H9 (cell line): ENCODE data around the gene PRKAR2A. TPM values are rescaled to one million over a fixed set of nuclear protein-coding genes. Genes with fewer than 3 reads are reported as not detected.

ENCODE experiments used
- DNase-seq: peaks from one replicate; pipeline ENCODE4 v3.0.0-alpha.2; 2017
- H2AFZ ChIP-seq: one replicate; pipeline ENCODE4 v1.6.1; 2013; ENCODE audit warnings: mild to moderate bottlenecking, low read length, control low read depth, moderate library complexity
- H2AK5ac ChIP-seq: 2 replicates; pipeline ENCODE4 v1.6.1; 2013; ENCODE audit warnings: low read length, control low read depth, mixed read lengths; ENCODE audit not compliant: insufficient read length
- H2BK120ac ChIP-seq: one replicate; pipeline ENCODE4 v1.6.1; 2013; ENCODE audit warnings: low read depth, mild to moderate bottlenecking, low read length, control low read depth, inconsistent platforms; ENCODE audit not compliant: poor library complexity, severe bottlenecking
- H2BK12ac ChIP-seq: 2 replicates; pipeline ENCODE4 v1.6.1; 2013; ENCODE audit warnings: low read length, control low read depth, mixed read lengths, low read depth; ENCODE audit not compliant: insufficient read length
- H2BK15ac ChIP-seq: 2 replicates; pipeline ENCODE4 v1.6.1; 2013; ENCODE audit warnings: low read depth, low read length, control low read depth
- H2BK20ac ChIP-seq: one replicate; pipeline ENCODE4 v1.6.1; 2013; ENCODE audit warnings: low read depth, mild to moderate bottlenecking, low read length, control low read depth, inconsistent platforms; ENCODE audit not compliant: poor library complexity, severe bottlenecking
- H2BK5ac ChIP-seq: 2 replicates; pipeline ENCODE4 v1.6.1; 2013; ENCODE audit warnings: low read length, control low read depth, mixed read lengths; ENCODE audit not compliant: insufficient read length
- H3K14ac ChIP-seq: 2 replicates; pipeline ENCODE4 v1.6.1; 2013; ENCODE audit warnings: low read length, control low read depth; ENCODE audit not compliant: insufficient read depth
- H3K18ac ChIP-seq: 2 replicates; pipeline ENCODE4 v1.6.1; 2013; ENCODE audit warnings: low read depth, mild to moderate bottlenecking, mixed read lengths, low read length, control low read depth; ENCODE audit not compliant: insufficient read length
- H3K23ac ChIP-seq: 2 replicates; pipeline ENCODE4 v1.6.1; 2013; ENCODE audit warnings: low read length, control low read depth, mixed read lengths, low read depth; ENCODE audit not compliant: insufficient read length
- H3K23me2 ChIP-seq: 2 replicates; pipeline ENCODE4 v1.6.1; 2013; ENCODE audit warnings: low read depth, mild to moderate bottlenecking, mixed read lengths, low read length, control low read depth; ENCODE audit not compliant: insufficient read length, poor library complexity, severe bottlenecking
- H3K27ac ChIP-seq: 2 replicates; pipeline ENCODE4 v1.5.1; 2013; ENCODE audit warnings: low read length, control low read depth, mixed read lengths, low read depth; ENCODE audit not compliant: insufficient read length
- H3K27me3 ChIP-seq: 2 replicates; pipeline ENCODE4 v1.6.1; 2013; ENCODE audit warnings: low read length, control low read depth, inconsistent platforms; ENCODE audit not compliant: insufficient read depth
- H3K4ac ChIP-seq: 2 replicates; pipeline ENCODE4 v1.6.1; 2013; ENCODE audit warnings: low read depth, mild to moderate bottlenecking, control low read depth, inconsistent platforms, low read length, moderate library complexity
- H3K4me1 ChIP-seq: 2 replicates; pipeline ENCODE4 v1.6.1; 2013; ENCODE audit warnings: low read length, control low read depth, inconsistent platforms; ENCODE audit not compliant: insufficient read depth
- H3K4me2 ChIP-seq: 2 replicates; pipeline ENCODE4 v1.6.1; 2013; ENCODE audit warnings: low read length, control low read depth, mixed read lengths; ENCODE audit not compliant: insufficient read length, insufficient read depth
- H3K56ac ChIP-seq: 2 replicates; pipeline ENCODE4 v1.6.1; 2013; ENCODE audit warnings: low read depth, mild to moderate bottlenecking, mixed read lengths, low read length, control low read depth; ENCODE audit not compliant: insufficient read length
- H3K79me1 ChIP-seq: 2 replicates; pipeline ENCODE4 v1.6.1; 2013; ENCODE audit warnings: low read depth, mild to moderate bottlenecking, moderate library complexity, low read length, control low read depth, inconsistent platforms; ENCODE audit not compliant: insufficient read depth, poor library complexity, severe bottlenecking
- H3K79me2 ChIP-seq: 2 replicates; pipeline ENCODE4 v1.6.1; 2013; ENCODE audit warnings: low read length, control low read depth, inconsistent platforms; ENCODE audit not compliant: insufficient read depth
- H3K9ac ChIP-seq: 2 replicates; pipeline ENCODE4 v1.6.1; 2013; ENCODE audit warnings: low read length, control low read depth, mixed read lengths; ENCODE audit not compliant: insufficient read length; ENCODE audit errors: extremely low read depth
- H3K9me3 ChIP-seq: one replicate; pipeline ENCODE4 v1.6.1; 2013; ENCODE audit warnings: low read depth, low read length, inconsistent platforms; ENCODE audit not compliant: control insufficient read depth
- H3T11ph ChIP-seq: one replicate; pipeline ENCODE4 v1.6.1; 2013; ENCODE audit warnings: mild to moderate bottlenecking, low read length, control low read depth, inconsistent platforms
- H4K20me1 ChIP-seq: one replicate; pipeline ENCODE4 v1.6.1; 2013; ENCODE audit not compliant: control insufficient read depth, insufficient read length, insufficient read depth
- H4K5ac ChIP-seq: 2 replicates; pipeline ENCODE4 v1.6.1; 2013; ENCODE audit warnings: low read depth, mild to moderate bottlenecking, mixed read lengths, low read length, control low read depth; ENCODE audit not compliant: insufficient read length
- H4K8ac ChIP-seq: replicated peaks from 2 replicates; pipeline ENCODE4 v1.6.1; 2013; ENCODE audit warnings: low read length, control low read depth, mixed read lengths, low read depth; ENCODE audit not compliant: insufficient read length
- H4K91ac ChIP-seq: 2 replicates; pipeline ENCODE4 v1.6.1; 2013; ENCODE audit warnings: low read depth, mild to moderate bottlenecking, moderate library complexity, mixed read lengths, low read length, control low read depth; ENCODE audit not compliant: insufficient read length
- H3K27ac Mint-ChIP-seq, 3 experiments: 2 replicates in 2 of 3; 3 replicates in 1 of 3; pipeline ENCODE4 v1.8.0; 2020 to 2021; ENCODE audit warnings: mixed read lengths in 3 of 3, mild to moderate bottlenecking in 1 of 3, moderate library complexity in 1 of 3
- H3K27me3 Mint-ChIP-seq: 2 replicates; pipeline ENCODE4 v1.8.0; 2021; ENCODE audit warnings: low read depth, mild to moderate bottlenecking, moderate library complexity, mixed read lengths
- H3K36me3 Mint-ChIP-seq, 3 experiments: 2 replicates in 2 of 3; 3 replicates in 1 of 3; pipeline ENCODE4 v1.8.0; 2020 to 2021; ENCODE audit warnings: low read depth in 3 of 3, mixed read lengths in 3 of 3; ENCODE audit not compliant: insufficient read depth in 1 of 3
- H3K4me1 Mint-ChIP-seq, 2 experiments: 2 replicates each; pipeline ENCODE4 v1.8.0; 2020; ENCODE audit warnings: mixed read lengths in 2 of 2
- H3K4me3 Mint-ChIP-seq, 2 experiments: 2 replicates in 1 of 2; 3 replicates in 1 of 2; pipeline ENCODE4 v1.8.0; 2020 to 2021; ENCODE audit warnings: mild to moderate bottlenecking in 2 of 2, mixed read lengths in 2 of 2, moderate library complexity in 1 of 2
- H3K9me3 Mint-ChIP-seq, 2 experiments: 2 replicates in 1 of 2; 3 replicates in 1 of 2; pipeline ENCODE4 v1.8.0; 2020; ENCODE audit warnings: mild to moderate bottlenecking in 2 of 2, mixed read lengths in 2 of 2, moderate library complexity in 1 of 2
- WGBS: extraction: QIAGEN DNeasy Blood & Tissue Kit; methylation state at CpG from one replicate; pipeline ENCODE4 v1.1.7; 2013; ENCODE audit warnings: missing lambda C conversion rate, low lambda C conversion rate, mixed read lengths; ENCODE audit not compliant: insufficient read length; ENCODE audit errors: extremely low coverage; 5-methylcytosine and 5-hydroxymethylcytosine counted together
- total RNA-seq: library from RNA; stranded (reverse); gene quantifications from 2 replicates; pipeline ENCODE4 v1.2.1, GENCODE V29; 2021
- TF ChIP-seq, protein P1 (sequence below): fragments of 200-600 bp; sonication (generic); conservative IDR thresholded peaks from 3 replicates; pipeline ENCODE4 v1.8.0; 2021; ENCODE audit warnings: antibody characterized with exemption, mild to moderate bottlenecking

PRKAR2A gene
- total RNA-seq, 1 experiment from 2014 or later: 39.1 TPM

DNA sequence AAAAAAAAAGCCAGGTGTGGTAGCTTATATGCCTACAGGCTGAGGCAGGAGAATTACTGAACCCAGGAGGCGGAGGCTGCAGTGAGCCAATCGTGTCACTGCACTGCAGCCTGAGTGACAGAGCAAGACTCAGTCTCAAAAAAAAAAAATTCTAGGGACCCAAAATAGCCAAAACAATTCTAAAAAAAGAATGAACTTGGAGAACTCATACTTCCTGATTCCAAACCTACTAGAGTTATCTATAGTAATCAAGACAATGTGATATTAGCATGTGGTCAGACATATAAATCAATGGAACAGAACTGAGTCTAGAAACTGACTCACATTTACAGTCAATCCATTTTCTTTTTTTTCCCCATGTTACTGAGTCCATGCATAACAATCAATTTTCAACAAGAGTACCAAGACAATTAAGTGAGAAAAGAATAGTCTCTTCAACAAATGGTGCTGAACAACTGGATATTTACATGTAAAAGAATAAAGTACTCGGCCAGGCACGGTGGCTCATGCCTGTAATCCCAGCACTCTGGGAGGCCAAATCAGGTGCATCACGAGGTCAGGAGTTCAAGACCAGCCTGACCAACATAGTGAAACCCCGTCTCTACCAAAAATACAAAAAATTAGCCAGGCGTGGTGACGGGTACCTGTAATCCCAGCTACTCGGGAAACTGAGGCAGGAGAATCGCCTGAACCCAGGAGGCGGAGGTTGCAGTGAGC is 11.9 kb downstream of the PRKAR2A start:
- TF ChIP-seq, protein P1, sequence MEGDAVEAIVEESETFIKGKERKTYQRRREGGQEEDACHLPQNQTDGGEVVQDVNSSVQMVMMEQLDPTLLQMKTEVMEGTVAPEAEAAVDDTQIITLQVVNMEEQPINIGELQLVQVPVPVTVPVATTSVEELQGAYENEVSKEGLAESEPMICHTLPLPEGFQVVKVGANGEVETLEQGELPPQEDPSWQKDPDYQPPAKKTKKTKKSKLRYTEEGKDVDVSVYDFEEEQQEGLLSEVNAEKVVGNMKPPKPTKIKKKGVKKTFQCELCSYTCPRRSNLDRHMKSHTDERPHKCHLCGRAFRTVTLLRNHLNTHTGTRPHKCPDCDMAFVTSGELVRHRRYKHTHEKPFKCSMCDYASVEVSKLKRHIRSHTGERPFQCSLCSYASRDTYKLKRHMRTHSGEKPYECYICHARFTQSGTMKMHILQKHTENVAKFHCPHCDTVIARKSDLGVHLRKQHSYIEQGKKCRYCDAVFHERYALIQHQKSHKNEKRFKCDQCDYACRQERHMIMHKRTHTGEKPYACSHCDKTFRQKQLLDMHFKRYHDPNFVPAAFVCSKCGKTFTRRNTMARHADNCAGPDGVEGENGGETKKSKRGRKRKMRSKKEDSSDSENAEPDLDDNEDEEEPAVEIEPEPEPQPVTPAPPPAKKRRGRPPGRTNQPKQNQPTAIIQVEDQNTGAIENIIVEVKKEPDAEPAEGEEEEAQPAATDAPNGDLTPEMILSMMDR: no peak
- no peak overlapping the region for H3K18ac ChIP-seq
- no peak overlapping the region for H4K8ac ChIP-seq
- WGBS: no CpG with 5 or more reads among the region's 11 CpGs
- H4K5ac ChIP-seq: no peak overlapping the region
- no peaks in the 10 kb centered on the region for H3K27me3 ChIP-seq
- no peak overlapping the region for H3K23ac ChIP-seq
- no peak overlapping the region for H2BK12ac ChIP-seq
- H3K4me3 Mint-ChIP-seq: no peak overlapping the region; a peak in 1 of 5 replicates
- H3T11ph ChIP-seq: no peak overlapping the region
- no peaks in the 10 kb centered on the region for H3K27me3 Mint-ChIP-seq
- H3K27ac Mint-ChIP-seq: 0 out of 7 replicates have a peak overlapping the region, but pooled peaks of 1 of the 3 experiments have one; percentile 31
- no peaks in the 10 kb centered on the region for H3K79me1 ChIP-seq
- no peak overlapping the region for H3K4ac ChIP-seq
- DNase-seq: peak; percentile 51
- H3K9me3 Mint-ChIP-seq: no peaks in the 10 kb centered on the region
- peaks cover 2 to 4% (median 3%) of the 10 kb centered on the region in 3 experiments; a peak in 4 of 7 replicates for H3K36me3 Mint-ChIP-seq
- H2BK15ac ChIP-seq: no peak overlapping the region
- no peak overlapping the region for H3K4me2 ChIP-seq
- H2BK120ac ChIP-seq: no peak overlapping the region
- H3K9me3 ChIP-seq: no peaks in the 10 kb centered on the region
- no peak overlapping the region for H2BK5ac ChIP-seq
- no peak overlapping the region for H3K56ac ChIP-seq
- H3K4me1 ChIP-seq: no peaks in the 10 kb centered on the region
- H3K9ac ChIP-seq: no peak overlapping the region
- H3K79me2 ChIP-seq: no peaks in the 10 kb centered on the region
- H3K27ac ChIP-seq: no peak overlapping the region
- no peak overlapping the region for H2AFZ ChIP-seq
- no peaks in the 10 kb centered on the region for H3K23me2 ChIP-seq
- H4K91ac ChIP-seq: no peak overlapping the region
- H4K20me1 ChIP-seq: no peaks in the 10 kb centered on the region
- H2BK20ac ChIP-seq: no peak overlapping the region
- no peak overlapping the region for H2AK5ac ChIP-seq
- H3K14ac ChIP-seq: no peak overlapping the region
- peaks cover 4% of the 10 kb centered on the region in 2 experiments; a peak in 2 of 4 replicates for H3K4me1 Mint-ChIP-seq
